ENCODE measurements around the gene PARP2.
A peak's percentile ranks its signal among the peaks of the same experiment; 100 is the strongest.

Gene PARP2

DNA sequence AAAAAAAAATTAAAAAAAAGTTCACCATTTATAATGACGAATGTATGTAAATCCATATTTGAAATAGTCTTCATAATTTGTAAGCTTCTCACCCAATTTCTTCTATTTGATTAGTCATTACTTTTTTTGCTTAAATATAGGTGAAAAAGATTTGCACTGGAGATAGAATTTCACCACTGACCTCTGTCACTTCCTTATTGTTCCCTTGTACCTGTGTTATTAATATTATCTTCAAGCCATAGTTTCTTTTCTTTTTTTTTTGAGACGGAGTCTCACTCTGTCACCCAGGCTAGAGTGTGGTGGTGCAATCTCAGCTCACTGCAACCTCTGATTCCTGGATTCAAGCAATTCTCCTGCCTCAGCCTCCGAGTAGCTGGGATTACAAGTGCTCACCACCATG, 54.1 kb downstream of the PARP2 start:
- no peak for DNase-seq

DNA sequence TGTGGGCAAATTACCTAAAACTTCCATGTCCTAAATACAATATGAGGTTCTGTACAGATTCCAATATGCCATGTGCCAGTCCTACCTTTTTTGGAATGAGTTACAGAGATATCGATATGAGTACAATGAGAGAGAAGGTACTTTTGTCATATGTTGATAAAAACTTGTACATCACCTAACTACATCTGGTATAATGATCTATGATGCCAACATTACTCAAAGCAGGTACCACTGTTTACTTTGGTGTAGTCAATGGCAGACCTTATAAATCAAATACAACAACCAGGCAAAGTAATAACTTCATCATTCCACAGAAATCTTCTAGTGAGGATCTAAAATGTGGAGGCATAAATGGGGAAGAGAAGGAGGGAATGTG, 57.1 kb downstream of the PARP2 start:
- no peak for DNase-seq

DNA sequence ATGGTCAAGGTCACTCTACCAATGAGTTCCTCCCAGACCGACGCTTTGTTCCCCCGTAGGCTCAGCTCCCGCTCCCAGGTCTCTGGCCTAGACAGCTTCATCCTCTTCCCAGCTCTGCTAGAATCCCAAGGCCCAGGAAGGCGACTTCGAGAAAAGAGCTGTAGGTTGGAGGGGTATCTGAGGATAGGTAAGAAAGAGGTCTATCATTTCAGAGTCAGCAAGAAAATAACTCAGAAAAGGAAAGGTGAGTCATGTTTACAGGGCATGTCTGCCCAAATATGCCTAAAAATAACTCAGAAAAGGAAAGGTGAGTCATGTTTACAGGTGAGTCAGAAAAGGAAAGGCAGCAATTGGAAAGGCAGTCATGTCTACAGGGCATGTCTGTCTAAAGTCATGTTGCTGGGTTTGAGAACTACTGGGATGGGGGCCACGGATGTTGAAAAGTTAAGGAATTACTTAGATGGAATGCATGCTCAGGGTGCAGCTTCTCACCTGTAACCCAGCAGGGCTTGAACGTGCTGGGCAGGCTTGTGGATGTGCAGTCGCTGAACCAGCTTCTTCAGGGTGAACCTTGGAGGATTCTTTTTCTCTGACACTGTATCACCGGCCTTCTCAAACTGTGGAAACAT, 57.6 kb downstream of the PARP2 start:
- DNase-seq: peak in 3 of 56 donors; percentile 2 to 3 (median 3)

GRCh38 chr14:20403521-20403920, 60.1 kb downstream of the PARP2 start:
- no peak for DNase-seq

Data from nucleus accumbens (tissue), 56 donors.